HUES48 (cell line): ENCODE measurements around the gene GRIN2D.

Experiments used
- H3K27ac ChIP-seq: one replicate; pipeline ENCODE4 v1.7.0; 2013; ENCODE audit warnings: low read depth, low read length, inconsistent platforms
- H3K27me3 ChIP-seq: 2 replicates; pipeline ENCODE4 v1.6.1; 2013; ENCODE audit warnings: mild to moderate bottlenecking, low read length; ENCODE audit not compliant: control insufficient read depth, insufficient read depth
- H3K36me3 ChIP-seq: 2 replicates; pipeline ENCODE4 v1.6.1; 2013; ENCODE audit warnings: low read length; ENCODE audit not compliant: control insufficient read depth, insufficient read depth
- H3K4me1 ChIP-seq: 2 replicates; pipeline ENCODE4 v1.6.1; 2013; ENCODE audit warnings: mild to moderate bottlenecking, low read length; ENCODE audit not compliant: control insufficient read depth, insufficient read depth
- H3K4me3 ChIP-seq: 2 replicates; pipeline ENCODE4 v1.5.1; 2013; ENCODE audit warnings: mild to moderate bottlenecking, low read depth, low read length
- H3K9ac ChIP-seq: 2 replicates; pipeline ENCODE4 v1.6.1; 2013; ENCODE audit warnings: mild to moderate bottlenecking, low read depth, low read length, moderate library complexity
- H3K9me3 ChIP-seq: 2 replicates; pipeline ENCODE4 v1.6.1; 2013; ENCODE audit warnings: low read length; ENCODE audit not compliant: control insufficient read depth, insufficient read depth

GRIN2D gene

GRCh38 chr19:48361912-48362311 lies 31.6 kb upstream of the GRIN2D start:
- Histone ChIP-seq H3K9me3 (no peaks in the 10 kb centered on the region), H3K36me3 (peaks cover 3% of the 10 kb centered on the region; the same call in 1 of the 2 replicates), H3K27ac (no peak overlapping the region), H3K4me1 (peaks cover 6% of the 10 kb centered on the region), H3K4me3 (no peak overlapping the region), H3K27me3 (no peaks in the 10 kb centered on the region), H3K9ac (no peak overlapping the region)

GRCh38 chr19:48362716-48363499 lies 30.6 kb upstream of the GRIN2D start:
- peaks cover 3% of the 10 kb centered on the region; the same call in 1 of the 2 replicates for H3K36me3 ChIP-seq
- no peaks in the 10 kb centered on the region for H3K9me3 ChIP-seq
- no peaks in the 10 kb centered on the region for H3K27me3 ChIP-seq
- peak overlapping the region; percentile 87 for H3K27ac ChIP-seq
- H3K4me3 ChIP-seq = peak overlapping the region; percentile 69
- peak overlapping the region; percentile 67 for H3K9ac ChIP-seq
- peaks cover 6% of the 10 kb centered on the region for H3K4me1 ChIP-seq

GRCh38 chr19:48363500-48363809 lies 30.0 kb upstream of the GRIN2D start:
- Histone ChIP-seq H3K27me3 (no peaks in the 10 kb centered on the region), H3K9ac (peak overlapping the region; percentile 67), H3K27ac (peak overlapping the region; percentile 87), H3K36me3 (peaks cover 3% of the 10 kb centered on the region; the same call in 1 of the 2 replicates), H3K9me3 (no peaks in the 10 kb centered on the region), H3K4me3 (peak overlapping the region; percentile 69), H3K4me1 (peaks cover 6% of the 10 kb centered on the region)

GRCh38 chr19:48363810-48364597 lies 29.5 kb upstream of the GRIN2D start, which contains the start of the genes SYNGR4 and TMEM143:
SYNGR4 (plus strand) TSS chr19:48364367; CDS start chr19:48365843, 1,476 bp downstream.
TMEM143 (minus strand) TSS chr19:48363940; CDS start chr19:48363920, 20 bp downstream.
- peaks cover 3% of the 10 kb centered on the region; the same call in 1 of the 2 replicates for H3K36me3 ChIP-seq
- peak within 1 kb of the TSS; percentile 69 for H3K4me3 ChIP-seq
- no peaks in the 10 kb centered on the region for H3K9me3 ChIP-seq
- peak within 1 kb of the TSS; percentile 67 for H3K9ac ChIP-seq
- H3K27me3 ChIP-seq = no peaks in the 10 kb centered on the region
- H3K4me1 ChIP-seq = peaks cover 6% of the 10 kb centered on the region
- H3K27ac ChIP-seq = peak within 1 kb of the TSS; percentile 87

- Histone ChIP-seq H3K4me3 (peak overlapping the region; percentile 50), H3K4me1 (peaks cover 6% of the 10 kb centered on the region), H3K9ac (peak overlapping the region; percentile 52)
Measured at GRCh38 chr19:48364598-48365348, 28.7 kb upstream of the GRIN2D start.

GRCh38 chr19:48365602-48366001 lies 27.9 kb upstream of the GRIN2D start:
- no peak overlapping the region for H3K9ac ChIP-seq
- peaks cover 6% of the 10 kb centered on the region for H3K4me1 ChIP-seq
- peaks cover 3% of the 10 kb centered on the region; the same call in 1 of the 2 replicates for H3K36me3 ChIP-seq
- H3K27me3 ChIP-seq = no peaks in the 10 kb centered on the region
- no peak overlapping the region for H3K4me3 ChIP-seq
- no peak overlapping the region for H3K27ac ChIP-seq
- H3K9me3 ChIP-seq = no peaks in the 10 kb centered on the region

More at GRCh38 chr19:48364598-48365348, 28.7 kb upstream of the GRIN2D start:
- Histone ChIP-seq H3K27me3 (no peaks in the 10 kb centered on the region), H3K27ac (peak overlapping the region; percentile 67), H3K36me3 (peaks cover 3% of the 10 kb centered on the region; the same call in 1 of the 2 replicates), H3K9me3 (no peaks in the 10 kb centered on the region)

GRCh38 chr19:48367855-48368254 lies 25.6 kb upstream of the GRIN2D start:
- Histone ChIP-seq H3K9me3 (no peaks in the 10 kb centered on the region), H3K36me3 (no peaks in the 10 kb centered on the region), H3K27me3 (no peaks in the 10 kb centered on the region), H3K4me1 (peaks cover 3% of the 10 kb centered on the region), H3K27ac (no peak overlapping the region), H3K4me3 (no peak overlapping the region), H3K9ac (no peak overlapping the region)

- no peaks in the 10 kb centered on the region for H3K9me3 ChIP-seq
- H3K27me3 ChIP-seq = no peaks in the 10 kb centered on the region
- H3K27ac ChIP-seq = no peak overlapping the region
- no peaks in the 10 kb centered on the region for H3K36me3 ChIP-seq
- no peak overlapping the region for H3K4me3 ChIP-seq
- peaks cover 3% of the 10 kb centered on the region; the same call in 1 of the 2 replicates for H3K4me1 ChIP-seq
- H3K9ac ChIP-seq = no peak overlapping the region
Measured at GRCh38 chr19:48368936-48369335, 24.5 kb upstream of the GRIN2D start.

- H3K4me1 ChIP-seq = no peaks in the 10 kb centered on the region
- H3K27ac ChIP-seq = no peak overlapping the region
- H3K9me3 ChIP-seq = no peaks in the 10 kb centered on the region
- H3K36me3 ChIP-seq = no peaks in the 10 kb centered on the region
- no peak overlapping the region for H3K4me3 ChIP-seq
- no peak overlapping the region for H3K9ac ChIP-seq
- no peaks in the 10 kb centered on the region for H3K27me3 ChIP-seq
Measured at GRCh38 chr19:48370955-48371354, 22.5 kb upstream of the GRIN2D start.

GRCh38 chr19:48371367-48371766 lies 22.1 kb upstream of the GRIN2D start:
- Histone ChIP-seq H3K27me3 (no peaks in the 10 kb centered on the region), H3K27ac (no peak overlapping the region), H3K4me1 (no peaks in the 10 kb centered on the region), H3K4me3 (no peak overlapping the region), H3K9ac (no peak overlapping the region), H3K9me3 (no peaks in the 10 kb centered on the region), H3K36me3 (no peaks in the 10 kb centered on the region)
